Large intestine (tissue), 3 donors: ENCODE measurements around the gene DEDD. TPM values are rescaled to one million over a fixed set of nuclear protein-coding genes. Genes with fewer than 3 reads are reported as not detected.

ENCODE experiments used
- DNase-seq, 2 donors: peaks; one replicate each; pipeline versions ENCODE4 v3.0.0 to v3.0.0-alpha.2; 2013
- H3K27ac ChIP-seq: one replicate; pipeline ENCODE4 v1.5.1; 2013; ENCODE audit warnings: low read length
- H3K27me3 ChIP-seq: 2 replicates; pipeline ENCODE4 v1.6.1; 2013; ENCODE audit warnings: low read length; ENCODE audit not compliant: control insufficient read depth, insufficient read depth
- H3K36me3 ChIP-seq: 2 replicates; pipeline ENCODE4 v1.6.1; 2013; ENCODE audit warnings: low read length; ENCODE audit not compliant: control insufficient read depth, insufficient read depth
- H3K4me1 ChIP-seq: one replicate; pipeline ENCODE4 v1.6.1; 2013; ENCODE audit warnings: low read length; ENCODE audit not compliant: control insufficient read depth, insufficient read depth
- H3K4me3 ChIP-seq: one replicate; pipeline ENCODE4 v1.5.1; 2013; ENCODE audit warnings: low read length
- H3K9me3 ChIP-seq: one replicate; pipeline ENCODE4 v1.6.1; 2013; ENCODE audit warnings: mild to moderate bottlenecking, low read depth, low read length, moderate library complexity; ENCODE audit not compliant: control insufficient read depth
- WGBS: methylation state at CpG from one replicate; pipeline ENCODE4 v1.1.5; 2013; ENCODE audit warnings: low lambda C conversion rate; ENCODE audit not compliant: insufficient coverage; 5-methylcytosine and 5-hydroxymethylcytosine counted together
- polyA plus RNA-seq: library from polyadenylated mRNA; unstranded; fragments of 120-200 nt; gene quantifications from one replicate; pipeline ENCODE4 v1.2.1, GENCODE V29; 2013

DEDD gene
- polyA plus RNA-seq, 1 donor = 33.0 TPM

GRCh38 chr1:161174911-161175310, 42.4 kb upstream of the DEDD start:
- H3K4me1 ChIP-seq = peaks cover 12% of the 10 kb centered on the region
- WGBS = no CpG with 5 or more reads among the region's 11 CpGs

DNA sequence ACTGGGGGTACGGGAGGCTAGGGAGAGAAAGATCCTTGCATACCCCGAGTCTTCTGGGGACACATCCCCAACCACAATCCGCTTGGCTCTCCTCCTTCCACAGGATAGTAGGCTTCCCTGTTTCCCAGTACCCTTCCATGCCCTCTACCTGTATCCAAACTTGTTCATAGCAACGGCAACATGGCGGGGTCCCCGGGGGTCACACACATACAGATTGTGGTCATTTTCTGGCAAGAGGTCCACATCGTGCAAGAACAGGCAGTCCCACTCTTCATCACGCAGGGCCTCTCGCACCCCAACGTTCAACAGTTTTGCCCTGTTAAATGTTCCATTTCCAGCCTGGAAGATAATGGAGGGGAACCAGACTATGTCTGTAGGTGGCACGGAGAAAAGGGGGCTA, 41.2 kb upstream of the DEDD start:
- Histone ChIP-seq H3K9me3 (no peaks in the 10 kb centered on the region), H3K36me3 (peaks cover 63% of the 10 kb centered on the region), H3K4me1 (peaks cover 12% of the 10 kb centered on the region), H3K4me3 (no peak overlapping the region), H3K27ac (no peak overlapping the region), H3K27me3 (no peaks in the 10 kb centered on the region)
- no peak for DNase-seq
- WGBS = no CpG with 5 or more reads among the region's 11 CpGs

More at GRCh38 chr1:161174911-161175310, 42.4 kb upstream of the DEDD start:
- no peak overlapping the region for H3K27ac ChIP-seq
- H3K4me3 ChIP-seq = no peak overlapping the region
- no peaks in the 10 kb centered on the region for H3K9me3 ChIP-seq
- DNase-seq = no peak
- H3K27me3 ChIP-seq = no peaks in the 10 kb centered on the region
- H3K36me3 ChIP-seq = peaks cover 52% of the 10 kb centered on the region

DNA sequence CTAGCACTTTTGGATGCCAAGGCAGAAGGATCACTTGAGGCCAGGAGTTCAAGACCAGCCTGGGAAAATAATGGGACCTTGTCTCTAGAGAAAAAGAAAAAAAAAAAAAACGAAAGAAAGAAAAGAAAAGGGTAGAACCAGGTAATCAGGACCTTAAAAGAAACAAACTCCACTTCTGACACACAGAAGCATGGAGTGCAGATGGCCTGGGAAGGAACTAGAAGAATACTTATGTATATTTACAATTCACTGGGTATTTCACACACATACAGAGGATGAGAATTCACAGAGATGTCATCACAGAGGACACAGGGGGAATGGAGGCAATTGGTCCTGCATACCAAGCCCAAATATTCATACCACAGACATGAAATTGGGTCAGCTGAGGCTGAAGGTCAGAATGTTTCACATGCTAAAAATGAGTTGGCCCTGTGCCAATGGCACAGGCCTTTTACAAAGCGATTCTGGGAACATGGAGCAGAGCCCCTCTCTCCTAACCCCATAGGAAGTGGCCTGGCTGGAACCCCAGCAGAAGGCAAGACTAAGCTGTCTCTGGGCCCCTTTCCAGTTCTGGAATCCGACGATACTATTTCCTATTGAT, 40.4 kb upstream of the DEDD start:
- Histone ChIP-seq H3K27ac (no peak overlapping the region), H3K36me3 (peaks cover 67% of the 10 kb centered on the region), H3K4me1 (peaks cover 9% of the 10 kb centered on the region), H3K27me3 (no peaks in the 10 kb centered on the region), H3K4me3 (no peak overlapping the region), H3K9me3 (no peaks in the 10 kb centered on the region)
- no peak for DNase-seq
- WGBS = 100% methylated on average over 1 of the region's 4 CpGs

DNA sequence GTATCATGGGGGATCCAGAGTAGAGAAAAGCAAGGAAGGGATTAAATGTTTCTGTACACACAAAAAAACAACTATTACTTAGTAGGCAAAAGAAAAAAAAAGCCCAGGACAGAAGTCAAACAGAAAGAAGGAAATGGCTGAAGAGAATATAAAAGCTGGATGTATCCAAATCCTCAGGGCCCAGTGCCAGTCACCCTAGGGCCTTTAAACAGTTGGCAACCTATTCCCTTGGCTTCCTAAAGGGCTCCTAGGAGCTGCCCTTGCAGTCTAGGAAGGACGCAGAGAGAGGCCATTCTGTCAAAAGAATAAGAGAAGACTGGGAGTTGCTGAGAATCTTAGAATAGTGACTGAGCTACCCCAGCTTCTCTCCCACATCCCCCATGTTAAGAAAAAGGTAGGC, 39.9 kb upstream of the DEDD start:
- Histone ChIP-seq H3K27me3 (no peaks in the 10 kb centered on the region), H3K4me1 (peaks cover 8% of the 10 kb centered on the region), H3K9me3 (no peaks in the 10 kb centered on the region), H3K27ac (no peak overlapping the region), H3K36me3 (peaks cover 68% of the 10 kb centered on the region), H3K4me3 (no peak overlapping the region)
- WGBS = no CpG with 5 or more reads among the region's 1 CpG
- DNase-seq = no peak

- Histone ChIP-seq H3K27ac (no peak overlapping the region), H3K36me3 (peaks cover 68% of the 10 kb centered on the region), H3K9me3 (no peaks in the 10 kb centered on the region), H3K4me1 (peaks cover 13% of the 10 kb centered on the region), H3K27me3 (no peaks in the 10 kb centered on the region), H3K4me3 (no peak overlapping the region)
- no peak for DNase-seq
- no CpG with 5 or more reads among the region's 12 CpGs for WGBS
Observed at GRCh38 chr1:161171696-161172095, 39.2 kb upstream of the DEDD start.

DNA sequence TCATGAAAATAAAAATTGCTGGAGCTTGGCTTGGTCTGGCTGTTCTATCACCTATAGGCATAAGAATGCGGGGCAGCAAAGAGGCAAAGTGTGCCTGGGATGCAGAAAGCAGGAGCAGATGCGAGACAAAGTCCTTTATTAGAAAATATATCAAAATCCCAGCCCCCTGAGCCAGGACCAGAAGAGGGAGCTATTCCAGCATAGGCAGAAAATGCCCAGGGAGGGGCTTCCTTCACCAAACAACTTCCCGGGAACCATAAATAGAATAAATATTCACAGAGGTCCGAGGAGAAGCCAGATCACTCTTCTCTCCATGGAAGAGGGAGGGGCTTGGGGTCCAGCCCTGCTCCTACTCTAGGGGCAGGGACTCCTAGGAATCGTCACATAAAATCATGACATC, 38.7 kb upstream of the DEDD start:
- no peaks in the 10 kb centered on the region for H3K27me3 ChIP-seq
- no peak overlapping the region for H3K27ac ChIP-seq
- H3K9me3 ChIP-seq = no peaks in the 10 kb centered on the region
- no peak overlapping the region for H3K4me3 ChIP-seq
- no peak for DNase-seq
- peaks cover 68% of the 10 kb centered on the region for H3K36me3 ChIP-seq
- H3K4me1 ChIP-seq = peaks cover 9% of the 10 kb centered on the region
- WGBS = no CpG with 5 or more reads among the region's 5 CpGs

GRCh38 chr1:161168906-161169305, 36.4 kb upstream of the DEDD start:
- Histone ChIP-seq H3K4me3 (no peak overlapping the region), H3K27me3 (no peaks in the 10 kb centered on the region), H3K4me1 (peaks cover 12% of the 10 kb centered on the region), H3K36me3 (peaks cover 60% of the 10 kb centered on the region), H3K27ac (no peak overlapping the region), H3K9me3 (no peaks in the 10 kb centered on the region)
- no peak for DNase-seq
- WGBS = no CpG with 5 or more reads among the region's 9 CpGs

DNA sequence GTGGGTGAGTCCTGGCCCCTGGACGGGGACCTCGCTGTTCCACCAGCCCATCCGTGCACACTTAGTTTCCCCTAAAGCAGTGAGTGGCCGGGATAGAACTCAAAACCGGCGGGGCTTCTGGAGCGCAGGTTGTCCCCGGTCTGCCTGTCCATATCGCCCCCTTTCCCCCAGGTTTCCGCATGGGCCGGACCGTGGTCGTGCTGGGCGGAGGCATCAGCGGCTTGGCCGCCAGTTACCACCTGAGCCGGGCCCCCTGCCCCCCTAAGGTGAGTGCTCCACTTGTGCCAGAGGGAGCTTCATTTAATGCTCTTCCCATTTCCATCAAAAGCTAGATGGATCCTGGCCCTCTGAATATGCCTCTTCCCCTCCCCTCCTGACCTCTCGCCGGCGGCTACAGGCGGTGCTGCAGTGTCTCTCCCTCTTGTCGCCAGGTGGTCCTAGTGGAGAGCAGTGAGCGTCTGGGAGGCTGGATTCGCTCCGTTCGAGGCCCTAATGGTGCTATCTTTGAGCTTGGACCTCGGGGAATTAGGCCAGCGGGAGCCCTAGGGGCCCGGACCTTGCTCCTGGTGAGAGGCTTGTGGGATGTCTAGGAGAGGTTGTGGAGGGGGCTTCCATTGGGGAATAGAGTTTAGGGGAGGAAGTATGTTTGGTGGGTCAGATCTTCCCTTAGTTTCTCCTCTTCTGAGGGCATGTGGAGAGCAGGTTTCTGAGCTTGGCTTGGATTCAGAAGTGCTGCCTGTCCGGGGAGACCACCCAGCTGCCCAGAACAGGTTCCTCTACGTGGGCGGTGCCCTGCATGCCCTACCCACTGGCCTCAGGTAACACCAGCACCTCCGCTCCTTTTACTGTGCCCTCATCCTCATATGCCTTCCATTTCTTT, 34.4 kb upstream of the DEDD start:
- peak in 1 of 2 donors; percentile 33 for DNase-seq
- H3K27ac ChIP-seq = peak overlapping the region; percentile 78
- H3K4me3 ChIP-seq = peak overlapping the region; percentile 63
- no peaks in the 10 kb centered on the region for H3K27me3 ChIP-seq
- no peaks in the 10 kb centered on the region for H3K9me3 ChIP-seq
- WGBS = no CpG with 5 or more reads among the region's 33 CpGs
- peaks cover 55% of the 10 kb centered on the region for H3K36me3 ChIP-seq
- peaks cover 18% of the 10 kb centered on the region for H3K4me1 ChIP-seq

DNA sequence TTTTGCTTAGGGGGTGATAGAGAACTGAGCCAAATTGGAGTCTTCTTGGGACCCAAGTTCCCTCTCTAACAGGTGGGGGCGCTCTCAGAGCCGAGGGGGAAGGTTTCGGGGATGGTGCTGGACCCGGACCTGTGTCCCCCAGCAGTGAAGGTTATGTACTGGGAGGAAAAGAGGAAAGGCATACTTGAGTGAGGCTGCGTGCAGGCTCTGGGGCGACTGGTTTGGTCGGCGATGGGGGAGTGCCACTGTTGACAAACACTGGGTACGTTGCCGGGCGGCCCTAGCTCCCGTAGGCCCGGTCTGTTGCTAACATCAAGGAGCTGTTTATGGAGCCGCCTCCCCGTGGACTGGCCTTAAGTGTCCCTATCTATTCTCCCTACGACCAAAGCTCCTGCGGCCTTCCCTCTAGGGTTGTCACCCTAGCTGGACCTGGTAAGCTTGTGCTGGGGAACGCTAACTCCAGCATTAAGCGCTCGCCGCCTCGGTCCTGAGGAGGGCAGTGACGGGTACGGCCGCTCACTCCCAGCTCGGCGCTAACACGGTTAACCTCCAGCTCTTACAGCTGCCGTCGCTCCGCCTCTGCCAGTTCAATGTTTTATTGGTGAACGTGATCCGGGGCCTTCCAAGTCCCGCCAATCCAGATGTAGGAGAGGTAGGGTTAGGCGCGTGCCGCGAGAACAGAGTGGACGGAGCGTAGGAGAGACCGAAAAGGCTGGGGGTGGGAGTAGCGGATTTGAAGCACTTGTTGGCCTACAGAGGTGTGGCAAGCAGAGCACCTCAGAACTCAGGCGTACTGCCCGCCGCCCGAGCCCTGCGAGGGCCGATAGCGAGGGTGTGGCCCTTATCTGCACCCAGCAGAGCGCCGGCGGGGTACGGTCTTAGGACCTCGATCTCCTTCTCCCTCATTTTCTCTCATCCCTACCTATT, 33.5 kb upstream of the DEDD start, which contains the start of gene PPOX:
Gene PPOX (plus strand): TSS at position 685 of the 927 bp plus-strand sequence. CDS start 422 bp downstream, outside the sequence.
- Histone ChIP-seq H3K36me3 (peaks cover 46% of the 10 kb centered on the region), H3K4me3 (peak within 1 kb of the TSS; percentile 63), H3K27me3 (no peaks in the 10 kb centered on the region), H3K9me3 (no peaks in the 10 kb centered on the region), H3K4me1 (peaks cover 20% of the 10 kb centered on the region), H3K27ac (peak within 1 kb of the TSS; percentile 78)
- WGBS = no CpG with 5 or more reads among the region's 54 CpGs
- peak; percentile 97 to 99 for DNase-seq
